H9 (cell line): Measurements from ENCODE around the gene MMRN2. TPM values are rescaled to one million over a fixed set of nuclear protein-coding genes. Genes with fewer than 3 reads are reported as not detected.

Experiments used
- DNase-seq: peaks from one replicate; pipeline ENCODE4 v3.0.0-alpha.2; 2017
- H2AFZ ChIP-seq: one replicate; pipeline ENCODE4 v1.6.1; 2013; ENCODE audit warnings: mild to moderate bottlenecking, low read length, control low read depth, moderate library complexity
- H2AK5ac ChIP-seq: 2 replicates; pipeline ENCODE4 v1.6.1; 2013; ENCODE audit warnings: low read length, control low read depth, mixed read lengths; ENCODE audit not compliant: insufficient read length
- H2BK120ac ChIP-seq: one replicate; pipeline ENCODE4 v1.6.1; 2013; ENCODE audit warnings: low read depth, mild to moderate bottlenecking, low read length, control low read depth, inconsistent platforms; ENCODE audit not compliant: poor library complexity, severe bottlenecking
- H2BK12ac ChIP-seq: 2 replicates; pipeline ENCODE4 v1.6.1; 2013; ENCODE audit warnings: low read length, control low read depth, mixed read lengths, low read depth; ENCODE audit not compliant: insufficient read length
- H2BK15ac ChIP-seq: 2 replicates; pipeline ENCODE4 v1.6.1; 2013; ENCODE audit warnings: low read depth, low read length, control low read depth
- H2BK20ac ChIP-seq: one replicate; pipeline ENCODE4 v1.6.1; 2013; ENCODE audit warnings: low read depth, mild to moderate bottlenecking, low read length, control low read depth, inconsistent platforms; ENCODE audit not compliant: poor library complexity, severe bottlenecking
- H2BK5ac ChIP-seq: 2 replicates; pipeline ENCODE4 v1.6.1; 2013; ENCODE audit warnings: low read length, control low read depth, mixed read lengths; ENCODE audit not compliant: insufficient read length
- H3K14ac ChIP-seq: 2 replicates; pipeline ENCODE4 v1.6.1; 2013; ENCODE audit warnings: low read length, control low read depth; ENCODE audit not compliant: insufficient read depth
- H3K18ac ChIP-seq: 2 replicates; pipeline ENCODE4 v1.6.1; 2013; ENCODE audit warnings: low read depth, mild to moderate bottlenecking, mixed read lengths, low read length, control low read depth; ENCODE audit not compliant: insufficient read length
- H3K23ac ChIP-seq: 2 replicates; pipeline ENCODE4 v1.6.1; 2013; ENCODE audit warnings: low read length, control low read depth, mixed read lengths, low read depth; ENCODE audit not compliant: insufficient read length
- H3K23me2 ChIP-seq: 2 replicates; pipeline ENCODE4 v1.6.1; 2013; ENCODE audit warnings: low read depth, mild to moderate bottlenecking, mixed read lengths, low read length, control low read depth; ENCODE audit not compliant: insufficient read length, poor library complexity, severe bottlenecking
- H3K27ac ChIP-seq: 2 replicates; pipeline ENCODE4 v1.5.1; 2013; ENCODE audit warnings: low read length, control low read depth, mixed read lengths, low read depth; ENCODE audit not compliant: insufficient read length
- H3K27me3 ChIP-seq: 2 replicates; pipeline ENCODE4 v1.6.1; 2013; ENCODE audit warnings: low read length, control low read depth, inconsistent platforms; ENCODE audit not compliant: insufficient read depth
- H3K4ac ChIP-seq: 2 replicates; pipeline ENCODE4 v1.6.1; 2013; ENCODE audit warnings: low read depth, mild to moderate bottlenecking, control low read depth, inconsistent platforms, low read length, moderate library complexity
- H3K4me1 ChIP-seq: 2 replicates; pipeline ENCODE4 v1.6.1; 2013; ENCODE audit warnings: low read length, control low read depth, inconsistent platforms; ENCODE audit not compliant: insufficient read depth
- H3K4me2 ChIP-seq: 2 replicates; pipeline ENCODE4 v1.6.1; 2013; ENCODE audit warnings: low read length, control low read depth, mixed read lengths; ENCODE audit not compliant: insufficient read length, insufficient read depth
- H3K56ac ChIP-seq: 2 replicates; pipeline ENCODE4 v1.6.1; 2013; ENCODE audit warnings: low read depth, mild to moderate bottlenecking, mixed read lengths, low read length, control low read depth; ENCODE audit not compliant: insufficient read length
- H3K79me1 ChIP-seq: 2 replicates; pipeline ENCODE4 v1.6.1; 2013; ENCODE audit warnings: low read depth, mild to moderate bottlenecking, moderate library complexity, low read length, control low read depth, inconsistent platforms; ENCODE audit not compliant: insufficient read depth, poor library complexity, severe bottlenecking
- H3K79me2 ChIP-seq: 2 replicates; pipeline ENCODE4 v1.6.1; 2013; ENCODE audit warnings: low read length, control low read depth, inconsistent platforms; ENCODE audit not compliant: insufficient read depth
- H3K9ac ChIP-seq: 2 replicates; pipeline ENCODE4 v1.6.1; 2013; ENCODE audit warnings: low read length, control low read depth, mixed read lengths; ENCODE audit not compliant: insufficient read length; ENCODE audit errors: extremely low read depth
- H3K9me3 ChIP-seq: one replicate; pipeline ENCODE4 v1.6.1; 2013; ENCODE audit warnings: low read depth, low read length, inconsistent platforms; ENCODE audit not compliant: control insufficient read depth
- H3T11ph ChIP-seq: one replicate; pipeline ENCODE4 v1.6.1; 2013; ENCODE audit warnings: mild to moderate bottlenecking, low read length, control low read depth, inconsistent platforms
- H4K20me1 ChIP-seq: one replicate; pipeline ENCODE4 v1.6.1; 2013; ENCODE audit not compliant: control insufficient read depth, insufficient read length, insufficient read depth
- H4K5ac ChIP-seq: 2 replicates; pipeline ENCODE4 v1.6.1; 2013; ENCODE audit warnings: low read depth, mild to moderate bottlenecking, mixed read lengths, low read length, control low read depth; ENCODE audit not compliant: insufficient read length
- H4K8ac ChIP-seq: replicated peaks from 2 replicates; pipeline ENCODE4 v1.6.1; 2013; ENCODE audit warnings: low read length, control low read depth, mixed read lengths, low read depth; ENCODE audit not compliant: insufficient read length
- H4K91ac ChIP-seq: 2 replicates; pipeline ENCODE4 v1.6.1; 2013; ENCODE audit warnings: low read depth, mild to moderate bottlenecking, moderate library complexity, mixed read lengths, low read length, control low read depth; ENCODE audit not compliant: insufficient read length
- H3K27ac Mint-ChIP-seq, 3 experiments: 2 replicates in 2 of 3; 3 replicates in 1 of 3; pipeline ENCODE4 v1.8.0; 2020 to 2021; ENCODE audit warnings: mixed read lengths in 3 of 3, mild to moderate bottlenecking in 1 of 3, moderate library complexity in 1 of 3
- H3K27me3 Mint-ChIP-seq: 2 replicates; pipeline ENCODE4 v1.8.0; 2021; ENCODE audit warnings: low read depth, mild to moderate bottlenecking, moderate library complexity, mixed read lengths
- H3K36me3 Mint-ChIP-seq, 3 experiments: 2 replicates in 2 of 3; 3 replicates in 1 of 3; pipeline ENCODE4 v1.8.0; 2020 to 2021; ENCODE audit warnings: low read depth in 3 of 3, mixed read lengths in 3 of 3; ENCODE audit not compliant: insufficient read depth in 1 of 3
- H3K4me1 Mint-ChIP-seq, 2 experiments: 2 replicates each; pipeline ENCODE4 v1.8.0; 2020; ENCODE audit warnings: mixed read lengths in 2 of 2
- H3K4me3 Mint-ChIP-seq, 2 experiments: 2 replicates in 1 of 2; 3 replicates in 1 of 2; pipeline ENCODE4 v1.8.0; 2020 to 2021; ENCODE audit warnings: mild to moderate bottlenecking in 2 of 2, mixed read lengths in 2 of 2, moderate library complexity in 1 of 2
- H3K9me3 Mint-ChIP-seq, 2 experiments: 2 replicates in 1 of 2; 3 replicates in 1 of 2; pipeline ENCODE4 v1.8.0; 2020; ENCODE audit warnings: mild to moderate bottlenecking in 2 of 2, mixed read lengths in 2 of 2, moderate library complexity in 1 of 2
- WGBS: extraction: QIAGEN DNeasy Blood & Tissue Kit; methylation state at CpG from one replicate; pipeline ENCODE4 v1.1.7; 2013; ENCODE audit warnings: missing lambda C conversion rate, low lambda C conversion rate, mixed read lengths; ENCODE audit not compliant: insufficient read length; ENCODE audit errors: extremely low coverage; 5-methylcytosine and 5-hydroxymethylcytosine counted together
- total RNA-seq: library from RNA; stranded (reverse); gene quantifications from 2 replicates; pipeline ENCODE4 v1.2.1, GENCODE V29; 2021
- TF ChIP-seq, protein P1 (sequence below): fragments of 200-600 bp; sonication (generic); conservative IDR thresholded peaks from 3 replicates; pipeline ENCODE4 v1.8.0; 2021; ENCODE audit warnings: antibody characterized with exemption, mild to moderate bottlenecking

Gene MMRN2
- total RNA-seq, 1 experiment from 2014 or later, result 1.0 TPM

DNA sequence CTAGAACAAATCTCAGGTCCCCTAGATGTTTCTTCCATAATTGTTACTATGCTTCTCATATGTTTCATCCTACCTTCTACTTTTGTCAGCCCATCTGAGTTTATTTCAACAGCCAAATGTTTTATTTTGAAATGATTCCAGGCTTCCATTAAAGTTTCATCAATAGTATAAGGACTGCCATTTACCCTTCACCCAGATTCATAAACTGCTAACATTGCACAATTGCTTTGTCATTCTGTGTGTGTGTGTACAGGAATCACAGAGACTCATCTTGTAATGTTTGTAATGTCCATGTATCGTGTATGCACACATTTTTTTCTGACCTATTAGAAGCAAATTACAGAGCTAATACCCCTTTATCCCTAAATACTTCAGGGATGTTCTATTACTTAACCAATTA is 25.5 kb downstream of the MMRN2 start:
- Histone ChIP-seq H2BK12ac (no peak overlapping the region), H2BK120ac (no peak overlapping the region), H4K5ac (no peak overlapping the region), H3K27ac (no peak overlapping the region), H3K79me2 (no peaks in the 10 kb centered on the region), H2AFZ (no peak overlapping the region), H4K20me1 (no peaks in the 10 kb centered on the region), H3K79me1 (no peaks in the 10 kb centered on the region), H2BK20ac (no peak overlapping the region), H2BK5ac (no peak overlapping the region), H4K8ac (no peak overlapping the region), H3K4ac (no peak overlapping the region), H2AK5ac (no peak overlapping the region), H3K14ac (no peak overlapping the region), H2BK15ac (no peak overlapping the region), H3T11ph (no peak overlapping the region), H3K27me3 (no peaks in the 10 kb centered on the region), H3K56ac (no peak overlapping the region), H3K4me1 (no peaks in the 10 kb centered on the region), H3K23me2 (no peaks in the 10 kb centered on the region), H4K91ac (no peak overlapping the region), H3K4me2 (no peak overlapping the region), H3K23ac (no peak overlapping the region), H3K9ac (no peak overlapping the region), H3K9me3 (no peaks in the 10 kb centered on the region), H3K18ac (no peak overlapping the region)
- Mint-ChIP-seq H3K27me3 (no peaks in the 10 kb centered on the region; the same call in 1 of the 2 replicates), H3K4me3 (no peak overlapping the region), H3K4me1 (peaks cover 0 to 2% of the 10 kb centered on the region in 2 experiments; a peak in 2 of 4 replicates), H3K9me3 (no peaks in the 10 kb centered on the region), H3K27ac (no peak overlapping the region), H3K36me3 (peaks cover 10 to 51% (median 26%) of the 10 kb centered on the region in 3 experiments; a peak in 6 of 7 replicates)
- TF ChIP-seq, protein P1, sequence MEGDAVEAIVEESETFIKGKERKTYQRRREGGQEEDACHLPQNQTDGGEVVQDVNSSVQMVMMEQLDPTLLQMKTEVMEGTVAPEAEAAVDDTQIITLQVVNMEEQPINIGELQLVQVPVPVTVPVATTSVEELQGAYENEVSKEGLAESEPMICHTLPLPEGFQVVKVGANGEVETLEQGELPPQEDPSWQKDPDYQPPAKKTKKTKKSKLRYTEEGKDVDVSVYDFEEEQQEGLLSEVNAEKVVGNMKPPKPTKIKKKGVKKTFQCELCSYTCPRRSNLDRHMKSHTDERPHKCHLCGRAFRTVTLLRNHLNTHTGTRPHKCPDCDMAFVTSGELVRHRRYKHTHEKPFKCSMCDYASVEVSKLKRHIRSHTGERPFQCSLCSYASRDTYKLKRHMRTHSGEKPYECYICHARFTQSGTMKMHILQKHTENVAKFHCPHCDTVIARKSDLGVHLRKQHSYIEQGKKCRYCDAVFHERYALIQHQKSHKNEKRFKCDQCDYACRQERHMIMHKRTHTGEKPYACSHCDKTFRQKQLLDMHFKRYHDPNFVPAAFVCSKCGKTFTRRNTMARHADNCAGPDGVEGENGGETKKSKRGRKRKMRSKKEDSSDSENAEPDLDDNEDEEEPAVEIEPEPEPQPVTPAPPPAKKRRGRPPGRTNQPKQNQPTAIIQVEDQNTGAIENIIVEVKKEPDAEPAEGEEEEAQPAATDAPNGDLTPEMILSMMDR, result no peak
- WGBS, result no CpG with 5 or more reads among the region's 1 CpG
- no peak for DNase-seq
